HG03025 (cell line): Measurements from ENCODE around the gene HLA-G.
"Not testable (repeated sequence)": the region's sequence is repeated elsewhere in the genome, so short reads cannot be mapped to it uniquely, and the experiment has no call there.

Source experiments
- ATAC-seq: cut with Tn5 transposase; IDR thresholded peaks from one replicate; pipeline ENCODE4 v1.9.1; 2021; ENCODE audit warnings: mild to moderate bottlenecking, moderate library complexity; ENCODE audit not compliant: unreplicated experiment, low FRiP score

Gene HLA-G

GRCh38 chr6:29827579-29828470 lies at the start of gene HLA-G:
TSS of gene HLA-G (plus strand) at chr6:29827825. CDS start at chr6:29827845, 20 bp downstream.
- no peak for ATAC-seq

DNA sequence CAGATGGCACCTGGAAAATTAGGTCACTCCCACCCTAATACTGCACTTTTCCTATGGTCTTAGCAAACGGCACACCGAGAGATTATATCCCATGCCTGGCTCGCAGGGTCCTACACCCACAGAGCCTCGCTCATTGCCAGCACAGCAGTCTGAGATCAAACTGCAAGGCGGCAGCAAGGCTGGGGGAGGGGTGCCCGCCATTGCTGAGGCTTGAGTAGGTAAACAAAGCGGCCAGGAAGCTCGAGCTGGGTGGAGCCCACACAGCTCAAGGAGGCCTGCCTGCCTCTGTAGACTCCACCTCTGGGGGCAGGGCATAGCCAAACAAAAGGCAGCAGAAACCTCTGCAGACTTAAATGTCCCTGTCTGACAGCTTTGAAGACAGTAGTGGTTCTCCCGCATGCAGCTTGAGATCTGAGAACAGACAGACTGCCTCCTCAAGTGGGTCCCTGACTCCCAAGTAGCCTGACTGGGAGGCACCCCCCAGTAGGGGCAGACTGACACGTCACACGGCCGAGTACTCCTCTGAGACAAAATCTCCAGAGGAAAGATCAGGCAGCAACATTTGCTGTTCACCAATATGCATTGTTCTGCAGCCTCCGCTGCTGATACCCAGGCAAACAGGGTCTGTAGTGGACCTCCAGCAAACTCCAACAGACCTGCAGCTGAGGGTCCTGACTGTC lies 47.5 kb upstream of the HLA-G start:
- ATAC-seq = not testable (repeated sequence)

DNA sequence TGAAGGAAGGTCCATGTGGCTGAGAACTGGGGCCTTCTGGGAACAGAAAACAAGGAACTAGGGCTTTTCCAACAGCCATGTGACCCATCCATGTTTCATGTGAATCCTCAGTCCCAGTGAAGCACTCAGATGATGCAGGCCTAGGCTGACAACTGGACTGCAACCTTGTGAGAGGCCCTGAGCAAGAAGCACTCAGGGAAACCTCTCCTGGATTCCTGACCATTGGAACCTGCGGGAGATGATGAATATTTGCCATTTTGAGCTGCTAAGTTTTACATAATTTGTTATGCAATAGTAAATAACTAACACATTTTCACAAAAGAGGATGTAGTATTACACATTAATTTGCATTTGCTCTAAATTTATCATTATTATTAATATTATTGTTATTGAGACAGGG lies 38.4 kb upstream of the HLA-G start:
- ATAC-seq = no peak

- ATAC-seq = no peak
Observed at GRCh38 chr6:29790626-29791025, 37.0 kb upstream of the HLA-G start.

DNA sequence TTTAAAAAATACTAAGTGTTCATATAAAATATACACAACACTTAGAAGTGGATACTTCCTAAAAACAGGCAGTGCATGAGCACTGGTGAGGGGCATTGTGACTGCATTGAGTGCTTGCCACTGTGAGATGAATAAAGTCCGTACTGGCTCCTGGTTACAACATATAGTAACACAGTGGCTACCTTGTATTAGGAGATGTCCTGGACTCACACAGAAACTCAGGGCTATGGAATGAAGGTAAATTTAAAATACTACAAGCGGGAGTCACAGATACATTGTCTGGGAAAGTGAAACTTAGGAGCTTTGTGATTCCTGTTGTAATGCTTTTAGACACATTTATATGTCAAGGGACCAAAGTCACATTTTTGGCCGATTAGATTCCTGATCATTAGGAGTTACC lies 36.5 kb upstream of the HLA-G start:
- no peak for ATAC-seq

GRCh38 chr6:29791786-29792122 lies 35.9 kb upstream of the HLA-G start:
- ATAC-seq = no peak

DNA sequence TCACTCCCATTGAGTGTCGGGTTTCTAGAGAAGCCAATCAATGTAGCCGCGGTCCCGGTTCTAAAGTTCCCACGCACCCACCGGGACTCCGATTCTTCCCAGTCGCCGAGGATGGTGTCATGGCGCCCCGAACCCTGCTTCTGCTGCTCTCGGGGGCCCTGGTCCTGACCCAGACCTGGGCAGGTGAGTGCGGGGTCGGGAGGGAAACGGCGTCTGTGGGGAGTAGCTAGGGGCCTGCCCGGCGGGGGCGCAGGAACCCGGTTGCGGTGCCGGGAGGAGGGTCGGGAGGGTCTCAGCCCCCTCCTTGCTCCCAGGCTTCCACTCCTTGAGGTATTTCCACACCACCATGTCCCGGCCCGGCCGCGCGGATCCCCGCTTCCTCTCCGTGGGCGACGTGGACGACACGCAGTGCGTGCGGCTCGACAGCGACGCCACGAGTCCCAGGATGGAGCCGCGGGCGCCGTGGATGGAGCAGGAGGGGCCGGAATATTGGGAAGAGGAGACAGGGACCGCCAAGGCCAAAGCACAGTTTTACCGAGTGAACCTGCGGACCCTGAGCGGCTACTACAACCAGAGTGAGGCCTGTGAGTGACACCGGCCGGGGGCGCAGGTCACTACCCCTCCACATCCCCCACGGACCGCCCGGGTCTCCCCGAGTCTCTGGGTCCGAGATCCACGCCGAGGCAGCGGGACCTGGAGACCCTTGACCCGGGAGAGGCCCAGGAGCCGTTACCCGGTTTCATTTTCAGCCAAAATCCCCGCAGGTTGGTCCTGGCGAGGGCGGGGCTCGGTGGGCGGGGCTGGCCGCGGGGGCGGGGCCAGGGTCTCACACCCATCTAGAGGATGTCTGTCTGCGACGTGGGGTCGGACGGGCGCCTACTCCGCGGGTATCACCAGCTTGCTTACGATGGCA lies 35.2 kb upstream of the HLA-G start:
- ATAC-seq = no peak

- ATAC-seq = no peak
Observed at GRCh38 chr6:29793036-29793356, 34.6 kb upstream of the HLA-G start.

DNA sequence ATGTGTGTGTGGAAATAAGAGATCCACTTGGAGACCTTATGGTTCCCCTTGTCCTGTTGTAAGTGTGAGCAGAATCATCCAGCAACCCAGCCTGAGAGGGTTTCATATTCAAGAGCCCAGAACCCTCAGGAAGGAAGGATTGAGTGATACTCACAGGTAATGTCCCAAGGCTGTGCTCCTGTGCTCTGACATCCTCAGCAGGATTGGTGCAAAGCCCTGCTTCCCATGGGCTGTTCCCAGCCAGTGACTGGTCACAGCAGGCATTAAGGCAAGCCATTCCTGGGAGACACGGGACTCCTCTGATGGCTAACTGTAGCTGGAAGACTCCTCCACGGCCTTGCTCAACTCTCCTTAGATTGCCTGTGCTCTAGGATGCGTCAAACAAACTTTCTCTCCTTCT lies 33.8 kb upstream of the HLA-G start:
- no peak for ATAC-seq

GRCh38 chr6:29796026-29796425 lies 31.6 kb upstream of the HLA-G start:
- ATAC-seq = no peak

DNA sequence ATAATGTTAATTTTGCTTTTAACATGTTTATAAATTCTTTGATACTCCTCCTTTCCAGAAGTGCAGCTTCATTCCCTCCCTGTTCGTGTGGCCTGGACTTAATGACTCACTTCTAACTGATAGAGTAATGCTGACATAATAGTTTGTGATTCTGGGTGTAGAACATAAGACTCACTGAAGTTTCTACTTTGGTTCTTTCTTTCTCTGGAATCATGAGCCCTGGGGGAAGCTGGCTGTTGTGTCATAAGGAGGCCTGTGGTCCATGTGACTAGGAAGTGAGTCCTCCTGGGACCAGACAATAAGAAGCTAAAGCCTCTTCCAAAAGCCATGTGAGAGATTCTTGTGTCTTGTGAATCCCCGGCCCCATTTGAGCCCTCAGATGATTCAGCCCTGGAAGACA lies 30.5 kb upstream of the HLA-G start:
- no peak for ATAC-seq

- no peak for ATAC-seq
Observed at GRCh38 chr6:29797966-29798365, 29.7 kb upstream of the HLA-G start.

DNA sequence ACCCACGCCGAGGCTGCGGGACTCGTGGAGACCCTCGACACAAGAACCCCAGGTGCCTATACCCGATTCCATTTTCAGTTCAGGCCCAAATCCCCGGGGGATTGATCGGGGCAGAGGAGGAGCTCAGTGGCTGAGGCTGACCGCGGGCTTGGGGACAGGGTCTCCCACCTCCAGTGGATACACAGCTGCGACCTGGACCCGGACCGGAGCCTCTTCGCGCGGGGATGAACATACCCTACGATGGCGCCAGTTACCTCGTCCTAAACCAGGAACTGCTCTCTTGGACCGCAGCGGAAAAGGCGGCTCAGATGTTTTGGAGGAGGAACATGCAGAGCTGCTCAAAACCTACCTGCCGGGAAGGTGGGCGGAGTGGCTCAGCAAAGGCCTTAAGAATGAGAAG lies 27.4 kb upstream of the HLA-G start:
- ATAC-seq = no peak

GRCh38 chr6:29806387-29806786 lies 21.2 kb upstream of the HLA-G start:
- no peak for ATAC-seq

- no peak for ATAC-seq
Observed at GRCh38 chr6:29809249-29809648, 18.4 kb upstream of the HLA-G start.

DNA sequence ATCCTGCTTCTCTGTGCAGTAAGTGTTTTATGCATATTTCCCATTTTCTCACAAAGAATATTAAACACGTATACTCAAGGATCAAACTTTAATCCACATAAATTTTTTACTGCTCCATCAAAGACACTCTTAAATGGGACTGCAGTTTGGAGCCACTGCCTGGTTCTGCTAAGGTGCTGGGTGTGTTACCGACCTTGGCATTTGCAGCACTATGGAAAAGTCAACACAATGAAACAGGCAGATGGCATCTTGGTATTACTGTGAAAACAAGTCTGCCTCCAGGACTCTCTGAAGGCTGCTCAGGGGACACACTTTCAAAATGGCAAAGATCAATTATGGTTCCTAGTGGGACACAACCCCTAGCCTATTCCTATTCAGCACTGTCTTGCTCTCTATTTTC lies 17.3 kb upstream of the HLA-G start:
- ATAC-seq = no peak

DNA sequence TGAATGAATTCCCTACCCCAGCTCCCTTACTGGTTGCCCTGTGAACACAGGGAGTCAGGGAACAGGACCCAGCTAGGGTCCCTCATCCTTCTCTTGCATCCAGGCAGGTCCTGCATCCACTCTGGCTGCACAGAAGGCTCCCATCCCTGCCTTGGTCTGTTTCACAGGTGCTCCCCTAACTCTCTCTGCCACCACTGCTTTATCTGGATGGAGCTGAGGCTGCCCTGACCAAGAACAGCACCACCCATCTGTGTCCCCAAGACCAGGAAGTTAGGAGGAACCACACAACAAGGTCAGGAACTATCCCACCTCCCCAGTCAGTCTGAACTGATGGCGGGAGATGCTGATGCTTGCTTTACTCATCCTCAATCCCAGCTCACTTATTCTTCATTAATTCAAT lies 16.2 kb upstream of the HLA-G start:
- no peak for ATAC-seq

DNA sequence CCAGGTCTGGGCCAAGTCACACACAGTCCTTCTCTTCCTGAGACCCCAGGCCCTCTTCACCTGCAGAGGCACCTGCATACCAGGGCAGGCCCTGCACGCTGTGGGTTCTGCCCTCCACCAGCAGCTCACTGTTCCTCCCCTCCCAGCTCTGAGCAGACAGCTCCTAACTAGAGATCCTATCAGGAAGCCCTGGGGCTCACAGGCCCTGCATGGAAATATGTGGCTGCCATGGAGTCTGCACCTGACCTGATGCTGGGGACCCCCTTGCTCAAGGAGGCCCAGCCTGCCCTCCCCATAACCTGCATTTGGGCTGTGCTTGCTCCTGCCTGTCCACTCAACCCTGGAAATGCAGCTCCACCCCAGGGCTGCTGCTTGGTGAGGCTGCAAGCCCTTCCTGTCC lies 14.6 kb upstream of the HLA-G start:
- no peak for ATAC-seq

DNA sequence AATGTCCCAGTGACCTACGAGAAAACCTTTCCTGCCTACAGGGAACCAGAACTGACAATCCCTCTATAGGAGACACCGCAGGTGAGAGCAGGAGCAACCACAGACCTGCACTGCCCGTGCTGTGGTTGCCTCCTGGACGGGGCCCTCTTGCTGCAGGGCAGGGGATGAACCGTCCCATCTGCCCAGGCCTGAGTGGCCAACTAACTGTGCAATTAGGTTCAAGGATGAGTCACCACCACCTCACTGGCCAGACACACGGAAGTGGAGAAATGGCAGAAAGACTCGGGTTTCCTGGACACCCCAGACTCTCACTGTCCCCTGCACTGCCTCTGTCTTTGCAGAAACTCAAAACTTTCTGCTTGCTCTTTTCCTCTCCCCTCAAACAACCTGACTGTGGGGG lies 13.8 kb upstream of the HLA-G start:
- no peak for ATAC-seq

DNA sequence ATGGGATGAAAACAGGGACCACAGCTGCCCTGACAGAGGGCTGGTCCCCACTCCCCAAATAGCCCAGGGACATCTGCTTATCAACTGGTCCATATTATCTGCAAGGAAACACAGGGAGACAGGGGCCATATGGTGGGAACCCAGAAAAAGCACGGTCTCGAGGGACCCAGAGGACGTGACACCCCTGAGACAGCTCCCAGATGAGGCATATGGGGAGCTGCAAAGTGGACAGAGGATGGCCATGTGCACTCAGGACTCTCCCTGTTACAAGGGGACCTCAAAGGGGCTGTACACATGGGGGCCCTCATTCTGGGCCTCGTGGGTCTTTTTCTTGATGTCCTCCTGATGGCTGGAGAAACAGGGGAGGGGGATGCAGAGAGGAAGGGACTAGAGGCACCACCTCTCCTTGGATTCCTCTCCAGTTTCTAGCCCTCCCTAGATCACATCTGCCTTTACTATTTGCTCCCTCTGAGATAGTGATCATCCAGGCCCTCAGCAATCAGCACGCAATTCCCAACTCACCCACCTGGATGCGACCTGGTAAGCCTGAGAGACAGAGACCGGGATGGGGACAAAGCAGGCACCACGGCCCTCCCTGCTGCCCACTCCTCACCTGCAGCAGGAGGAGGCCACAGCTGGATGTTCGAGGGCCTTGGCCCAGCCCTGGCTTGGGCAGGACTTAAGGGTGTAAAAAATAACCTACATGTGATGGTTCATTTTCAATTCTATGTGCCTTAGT lies 13.1 kb upstream of the HLA-G start:
- ATAC-seq = no peak
